Embryonic facial prominence (tissue), 1 donor: Measurements from ENCODE around the gene MGMT.

Experiments
- DNase-seq: peaks from one replicate; pipeline ENCODE4 v3.0.0-alpha.2; 2016; ENCODE audit errors: extremely low spot score

MGMT gene

DNA sequence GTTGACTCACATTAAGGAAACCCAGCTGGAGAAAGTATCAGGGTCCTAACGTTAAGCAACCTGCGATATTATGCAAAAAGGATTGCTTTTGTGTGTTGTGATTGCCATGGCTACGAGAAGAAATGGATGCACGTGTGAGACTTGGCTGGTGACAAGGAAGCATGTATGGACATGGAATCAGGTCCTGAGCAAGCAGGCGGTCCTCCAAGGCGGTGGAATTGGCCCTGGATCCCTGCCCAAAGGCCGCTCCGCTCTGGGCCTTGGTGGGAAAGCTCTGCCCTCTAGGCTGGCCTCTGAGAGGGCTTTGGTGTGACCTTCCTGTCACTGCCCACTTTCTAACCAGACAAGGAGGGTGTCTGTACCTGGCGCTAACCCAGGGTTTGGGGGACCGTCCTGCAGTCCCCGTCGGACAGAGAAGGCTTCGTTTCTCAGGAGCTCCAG is 305.0 kb downstream of the MGMT start:
- DNase-seq = no peak

DNA sequence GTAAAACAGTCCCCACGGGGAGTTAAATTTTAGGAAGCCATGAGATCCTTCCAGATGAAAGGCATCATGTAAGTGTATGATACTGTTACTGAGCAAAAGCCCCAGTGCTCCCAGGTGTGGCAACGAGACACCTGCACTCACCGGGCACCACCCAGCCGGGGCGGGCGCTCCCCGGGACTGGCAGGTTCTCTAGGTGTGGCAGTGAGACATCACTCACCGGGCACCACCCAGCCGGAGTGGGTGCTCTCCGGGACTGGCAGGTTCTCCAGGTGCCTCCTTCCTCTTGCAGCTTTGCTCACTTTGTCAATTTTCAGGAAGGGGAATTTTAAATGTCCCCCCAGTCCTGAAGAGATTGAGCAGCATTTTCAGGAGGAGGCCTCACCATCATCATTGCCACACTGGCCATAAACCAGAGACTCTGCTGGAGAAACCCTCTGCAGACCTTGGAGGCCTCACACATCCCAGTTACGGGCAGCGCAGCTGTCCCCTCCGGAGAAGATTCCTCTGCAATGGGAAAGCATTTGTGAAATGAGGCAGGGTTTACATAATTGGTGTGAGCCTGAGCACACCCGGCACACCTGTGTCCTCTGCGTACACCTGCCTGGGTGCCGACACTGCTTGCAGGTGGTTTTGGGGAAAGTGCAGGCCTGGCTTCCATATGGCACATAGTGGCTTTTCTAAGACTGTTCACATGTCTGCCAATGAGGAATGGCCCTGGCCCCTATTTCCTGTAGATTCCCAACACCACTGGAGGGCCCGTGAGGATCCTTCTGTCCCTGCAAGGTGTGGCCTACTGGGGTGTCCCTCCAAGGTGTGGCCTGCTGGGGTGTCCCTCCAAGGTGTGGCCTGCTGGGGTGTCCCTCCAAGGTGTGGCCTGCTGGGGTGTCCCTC is 305.7 kb downstream of the MGMT start:
- DNase-seq = no peak

DNA sequence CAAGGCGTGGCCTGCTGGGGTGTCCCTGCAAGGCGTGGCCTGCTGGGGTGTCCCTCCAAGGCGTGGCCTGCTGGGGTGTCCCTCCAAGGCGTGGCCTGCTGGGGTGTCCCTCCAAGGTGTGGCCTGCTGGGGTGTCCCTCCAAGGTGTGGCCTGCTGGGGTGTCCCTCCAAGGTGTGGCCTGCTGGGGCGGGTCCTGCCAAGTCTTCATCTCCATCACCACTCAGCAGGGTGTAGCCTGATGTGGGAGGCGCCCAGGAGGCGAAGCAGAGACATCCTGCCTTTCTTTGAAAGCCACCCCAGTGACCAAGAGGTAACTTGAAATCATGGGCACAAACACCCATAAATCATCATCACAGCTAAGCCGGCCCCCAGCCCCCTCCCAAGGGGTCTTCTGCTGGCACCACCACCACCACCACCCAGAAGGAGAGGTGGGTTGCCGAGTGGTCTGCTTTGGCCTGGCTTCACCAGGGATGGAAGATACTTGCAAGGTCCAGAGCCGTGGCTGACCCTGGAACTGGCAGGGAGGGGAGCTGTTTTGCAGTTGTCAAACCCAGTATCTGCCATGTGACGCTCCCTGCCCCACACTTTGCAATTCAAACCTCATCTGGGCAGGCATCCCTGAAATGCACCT is 306.4 kb downstream of the MGMT start:
- DNase-seq = no peak

DNA sequence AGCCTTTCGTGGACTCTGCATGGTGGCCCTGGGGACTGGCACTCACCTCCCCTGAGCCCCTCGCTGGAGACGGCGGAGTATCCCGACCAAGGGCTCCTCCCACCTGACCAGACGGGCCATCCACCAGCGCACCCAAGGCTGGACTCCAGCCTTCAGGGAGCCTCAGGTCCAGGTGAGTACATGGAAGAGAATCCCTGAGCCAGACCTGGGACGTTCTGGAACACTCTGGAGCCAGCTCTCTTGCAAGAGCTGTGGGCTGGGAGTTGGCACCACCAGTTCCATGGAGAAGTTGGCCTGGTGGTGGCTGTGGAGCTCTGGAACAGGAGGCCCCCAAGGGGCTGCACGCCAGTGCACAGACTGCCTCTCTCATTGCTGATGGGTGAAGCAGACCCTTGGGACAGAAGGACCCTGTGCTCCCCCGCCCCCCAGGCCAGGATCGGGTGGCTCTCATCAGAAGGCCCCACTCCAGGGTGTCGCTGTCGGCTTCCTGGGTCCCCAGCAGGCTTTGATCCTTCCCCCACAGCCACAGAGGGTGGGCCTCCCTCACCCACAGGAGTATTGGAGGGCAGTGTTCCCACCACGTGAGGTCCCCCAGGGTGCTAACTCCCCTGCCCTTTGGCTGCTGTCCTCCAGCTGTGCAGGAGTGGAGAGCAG is 307.2 kb downstream of the MGMT start:
- DNase-seq = no peak

DNA sequence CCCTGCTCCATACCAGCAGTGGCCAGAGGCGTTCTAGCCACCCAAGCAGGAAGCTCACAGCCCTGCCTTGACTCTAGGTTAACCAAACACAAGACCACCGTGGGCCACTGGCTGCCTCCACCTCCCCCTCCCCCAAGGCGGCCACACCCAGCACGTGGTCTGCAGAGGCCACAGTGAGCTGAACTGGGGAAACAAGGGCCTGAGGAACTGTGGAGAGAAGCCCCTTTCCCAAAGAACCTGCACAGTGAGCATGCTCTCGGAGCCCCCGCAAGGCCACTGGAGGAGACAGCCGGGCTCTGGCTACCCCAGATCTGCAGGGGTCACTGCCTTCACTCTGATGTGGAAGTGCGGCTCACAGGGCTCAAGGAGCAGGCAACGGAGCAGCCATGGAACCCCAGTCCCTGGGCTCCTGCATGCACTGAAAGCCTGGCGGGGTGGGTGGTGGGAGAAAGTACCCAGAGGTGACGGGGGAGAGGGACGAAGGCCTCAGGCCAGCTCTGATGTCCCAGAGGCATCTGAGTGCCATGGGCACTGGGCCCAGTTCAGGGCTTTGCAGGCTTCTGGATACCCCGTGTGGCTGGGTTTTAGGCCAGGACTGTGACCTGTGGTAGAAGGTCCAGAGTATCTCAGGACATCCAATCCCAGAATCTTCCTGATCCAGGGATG is 307.8 kb downstream of the MGMT start:
- no peak for DNase-seq

DNA sequence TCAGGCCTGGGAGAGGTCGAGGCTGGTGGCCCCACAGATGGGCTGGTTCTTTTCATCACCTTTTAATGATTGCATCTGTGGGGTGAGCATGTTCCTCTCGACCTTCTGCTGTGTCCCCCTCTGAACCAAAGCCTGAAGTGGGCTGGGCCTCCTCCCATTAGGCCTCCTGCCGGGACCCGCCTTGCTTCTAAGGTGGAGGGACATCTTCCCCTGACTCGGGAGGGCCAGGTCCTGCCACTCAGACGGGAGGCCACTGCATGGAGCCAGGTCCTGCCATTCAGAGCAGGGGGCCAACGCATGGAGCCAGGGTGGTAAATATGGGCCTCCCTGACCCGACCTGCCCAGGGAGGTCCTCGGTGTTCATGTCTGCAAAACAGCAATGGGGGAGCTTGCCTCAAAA is 308.6 kb downstream of the MGMT start:
- DNase-seq = no peak

DNA sequence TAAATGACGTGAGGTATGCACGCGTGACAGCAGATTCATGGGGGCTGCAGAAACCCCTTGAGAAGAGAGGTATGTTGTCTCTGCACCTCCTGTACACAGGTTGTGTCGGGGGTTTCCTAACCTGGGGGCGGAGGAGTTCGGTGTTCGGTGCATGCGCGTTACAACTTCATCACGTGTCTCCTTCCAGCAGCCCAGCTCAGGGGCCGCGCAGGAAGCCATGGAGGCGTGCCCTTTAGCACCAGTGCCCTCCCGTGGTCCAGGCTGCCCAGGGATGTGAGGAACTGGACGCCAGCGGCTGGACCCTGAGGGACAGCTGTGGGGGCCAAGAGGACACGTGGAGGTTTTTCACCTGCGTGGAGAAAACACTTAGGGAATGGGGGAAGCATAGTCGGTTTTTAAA is 310.6 kb downstream of the MGMT start:
- DNase-seq = no peak

DNA sequence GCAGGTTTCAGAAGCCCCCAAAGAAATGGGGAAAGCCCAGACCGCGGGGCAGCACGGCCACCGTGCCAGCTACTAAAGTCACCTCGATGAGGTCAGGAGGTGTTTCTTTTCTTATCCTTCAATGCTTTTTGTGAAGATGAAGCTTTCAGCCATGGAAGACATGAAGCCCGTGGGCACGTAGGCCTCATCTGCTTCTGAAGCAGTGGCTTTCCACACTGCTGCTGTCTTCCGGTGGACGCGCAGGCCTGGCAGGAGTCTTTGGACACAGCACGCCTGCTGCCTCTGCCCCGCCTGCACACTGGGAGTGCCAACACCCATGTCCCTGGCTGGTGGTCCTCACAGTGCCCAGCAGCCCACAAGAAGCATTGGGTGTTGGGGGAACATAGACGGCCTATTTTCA is 311.5 kb downstream of the MGMT start:
- DNase-seq = no peak

DNA sequence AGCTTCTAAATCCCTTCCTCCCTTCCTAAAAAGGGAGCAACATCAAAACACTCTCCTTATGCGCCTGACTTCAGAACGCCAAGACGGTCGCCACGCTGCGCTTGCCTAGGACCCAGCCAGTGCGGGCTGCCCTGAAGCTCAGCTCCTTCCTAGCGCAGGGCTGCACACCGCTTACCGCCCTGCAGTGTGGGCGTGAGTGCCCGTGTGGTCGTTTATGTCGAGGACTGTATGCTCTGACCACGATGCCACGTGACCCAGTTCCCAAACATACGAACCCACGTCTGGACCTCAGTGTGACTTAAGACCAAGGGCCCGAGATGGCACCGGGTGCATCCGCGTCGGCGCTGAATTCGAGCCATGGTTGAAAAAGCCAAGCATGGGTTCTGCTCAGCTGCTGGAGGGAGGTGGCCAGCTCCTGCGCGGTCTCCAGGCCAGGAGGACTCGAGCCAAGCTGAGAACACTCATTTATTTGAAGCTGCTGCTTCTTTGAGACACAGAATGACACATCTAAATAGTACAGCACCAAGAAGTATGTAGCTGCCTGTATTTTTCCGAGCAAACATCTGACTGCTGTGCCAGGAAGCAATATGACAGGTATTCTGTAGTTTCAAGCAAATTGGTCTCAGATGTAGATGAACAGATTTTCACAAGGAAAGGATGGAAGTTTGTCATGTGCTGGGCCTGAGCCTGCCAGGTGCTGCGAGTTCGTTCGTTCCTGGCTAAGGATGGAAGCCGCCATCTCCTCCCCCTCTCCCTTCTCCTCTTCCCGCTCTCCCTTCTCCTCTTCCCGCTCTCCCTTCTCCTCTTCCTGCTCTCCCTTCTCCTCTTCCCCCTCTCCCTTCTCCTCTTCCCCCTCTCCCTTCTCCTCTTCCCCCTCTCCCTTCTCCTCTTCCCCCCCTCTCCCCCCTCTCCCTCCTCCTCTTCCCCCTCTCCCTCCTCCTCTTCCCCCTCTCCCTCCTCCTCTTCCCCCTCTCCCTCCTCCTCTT is 312.4 kb downstream of the MGMT start:
- DNase-seq = peak; percentile 9

DNA sequence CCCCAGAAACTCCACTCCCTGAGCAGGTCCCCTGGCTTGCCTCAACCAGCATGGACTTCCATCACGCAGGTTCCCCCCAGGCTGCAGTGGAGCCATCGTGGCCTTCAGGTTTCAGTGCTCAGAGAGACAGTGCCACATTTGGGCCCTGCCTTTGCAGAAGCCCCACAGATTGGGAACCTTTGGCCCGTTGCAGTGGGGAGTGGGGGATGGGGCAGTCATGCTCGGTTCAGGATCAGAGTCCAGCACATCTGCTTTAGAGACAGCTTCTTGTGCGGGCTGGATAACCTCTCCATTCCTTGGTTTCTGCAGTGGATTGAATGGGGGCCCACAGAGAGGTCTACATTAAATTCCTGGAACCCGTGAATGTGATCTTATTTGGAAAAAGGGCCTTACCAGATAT is 313.2 kb downstream of the MGMT start:
- DNase-seq = no peak

DNA sequence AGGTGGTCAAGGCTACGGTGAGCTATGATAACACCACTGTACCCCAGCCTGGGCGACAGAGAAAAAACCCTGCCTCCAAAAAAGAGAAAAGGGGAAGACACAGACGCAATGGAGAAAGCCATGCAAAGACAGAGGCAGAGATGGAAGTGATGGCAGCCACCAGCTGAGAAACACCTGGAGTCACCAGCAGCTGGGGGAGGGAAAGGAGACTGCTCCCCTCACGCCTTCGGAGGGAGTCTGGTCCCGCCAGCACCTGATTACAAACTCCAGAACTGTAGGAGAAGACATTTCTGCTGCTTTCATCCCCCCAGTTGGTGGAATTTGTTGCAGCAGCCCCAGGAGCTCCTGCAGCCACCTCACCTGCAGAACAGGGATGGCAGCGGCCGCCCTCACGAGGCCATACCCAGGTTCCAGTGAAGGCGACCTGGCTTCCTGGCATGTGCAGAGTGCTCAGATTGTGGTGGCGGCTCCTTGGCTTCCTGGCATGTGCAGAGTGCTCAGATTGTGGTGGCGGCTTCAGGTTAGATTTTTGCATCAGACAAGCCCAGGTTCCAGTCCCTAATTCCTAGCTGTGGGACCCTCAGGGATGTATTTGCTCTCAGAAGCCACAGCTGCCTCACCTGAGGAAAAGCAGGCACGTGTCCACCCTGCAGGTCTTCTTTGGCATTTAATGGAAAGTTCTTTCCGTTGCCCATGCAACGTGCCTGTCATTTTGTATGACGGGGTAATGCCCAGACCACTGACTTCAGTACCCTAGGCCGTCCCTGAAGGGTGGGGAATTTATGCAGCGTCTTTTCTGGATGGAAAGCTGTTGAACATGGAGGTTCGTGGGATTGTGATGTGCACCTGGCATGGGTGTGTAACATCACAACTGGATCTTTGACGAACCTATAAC is 314.1 kb downstream of the MGMT start:
- no peak for DNase-seq

DNA sequence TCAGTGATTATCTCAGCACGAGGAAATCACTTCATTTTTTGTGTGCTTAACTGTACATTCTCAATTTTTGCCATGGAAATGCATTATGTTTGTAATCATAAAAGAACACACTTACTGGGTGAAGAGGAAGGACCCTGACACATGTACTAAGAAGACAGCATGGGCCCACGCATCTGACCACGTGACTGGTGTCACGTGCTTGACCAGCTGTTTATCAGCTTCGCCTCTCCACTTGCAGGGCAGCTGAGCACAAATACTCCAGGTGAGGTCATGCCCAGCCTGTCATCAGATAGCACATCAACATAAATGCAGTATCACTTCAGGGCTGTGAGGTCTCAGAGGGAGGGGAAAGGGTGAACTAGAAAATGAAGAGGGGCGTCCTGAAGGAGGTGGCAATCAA is 317.2 kb downstream of the MGMT start:
- DNase-seq = no peak

DNA sequence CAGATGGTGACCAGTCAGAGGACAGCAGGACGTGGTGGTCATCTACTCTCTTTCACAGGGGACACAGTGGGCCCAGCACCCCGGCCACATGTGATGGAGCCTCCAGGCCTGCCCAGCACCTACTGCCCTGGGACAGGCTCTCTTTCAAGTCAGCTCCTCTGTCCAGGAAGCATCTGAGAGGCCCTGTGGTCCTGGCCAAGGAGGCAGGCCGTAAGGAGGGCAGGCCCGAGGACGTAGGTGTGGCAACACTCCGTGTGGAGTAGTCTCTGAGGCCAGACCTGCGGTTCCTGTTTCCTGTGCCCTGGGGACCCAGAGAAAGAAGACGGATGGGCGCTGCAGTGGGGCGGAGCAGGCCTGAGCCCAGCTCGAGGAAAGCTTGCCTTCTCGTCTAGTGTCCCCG is 317.9 kb downstream of the MGMT start:
- DNase-seq = no peak

DNA sequence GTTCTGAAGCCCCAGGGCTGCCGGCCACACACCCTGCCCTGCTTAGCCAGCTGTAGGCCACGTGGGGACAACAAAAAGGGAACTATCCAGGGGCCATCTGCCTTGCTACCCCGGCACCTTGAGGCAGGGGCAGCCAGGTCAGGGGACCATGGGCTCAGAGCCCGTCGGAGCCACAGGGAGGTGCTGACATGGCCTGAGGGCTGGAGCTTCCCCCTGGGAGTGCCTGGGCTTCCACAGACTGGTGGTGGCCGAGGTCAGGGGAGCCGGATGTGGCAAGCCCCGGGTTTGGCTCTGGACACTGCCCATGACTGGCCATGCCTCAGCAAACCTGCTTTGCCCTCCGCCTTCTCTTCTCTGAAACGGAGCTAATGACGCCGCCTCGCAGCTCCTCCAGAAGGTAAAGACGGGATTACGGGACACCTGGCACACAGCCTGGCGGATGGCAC is 318.5 kb downstream of the MGMT start:
- no peak for DNase-seq

DNA sequence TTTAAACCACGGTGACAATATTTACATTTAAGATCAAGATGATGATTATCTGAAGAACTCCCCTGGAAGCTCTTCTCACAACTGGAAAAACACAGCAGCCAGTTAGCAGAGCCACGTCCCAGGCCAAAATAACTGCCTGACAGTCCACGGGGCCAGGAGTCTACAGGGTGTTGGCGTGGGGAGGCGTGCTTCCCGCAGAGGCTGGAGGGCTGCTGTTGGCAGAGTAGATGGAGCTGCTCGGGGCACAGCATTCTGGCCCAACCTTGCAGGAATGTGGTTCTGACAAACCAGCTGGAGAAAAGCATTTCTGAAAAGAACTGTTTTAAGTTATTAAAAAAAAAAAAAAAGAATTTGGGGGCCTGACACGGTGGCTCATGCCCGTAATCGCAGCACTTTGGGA is 319.2 kb downstream of the MGMT start:
- no peak for DNase-seq

DNA sequence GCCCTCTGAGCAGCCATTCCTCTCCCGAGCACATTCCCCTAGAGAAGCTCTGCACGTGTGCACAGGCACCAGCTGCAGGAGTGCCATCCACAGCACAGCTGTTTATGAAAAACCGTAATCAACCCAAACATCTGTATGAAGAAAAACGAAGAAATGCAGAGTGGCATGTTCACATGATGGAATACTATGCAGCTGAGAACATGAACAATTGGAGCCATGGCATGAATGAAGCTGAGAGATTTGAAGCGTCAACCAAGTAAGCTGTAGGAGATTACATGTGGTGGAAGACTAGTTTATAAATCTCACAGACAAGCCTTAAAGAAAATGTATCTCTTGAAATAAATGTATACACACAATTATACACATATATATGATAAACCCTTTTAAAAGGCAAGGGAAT is 320.5 kb downstream of the MGMT start:
- DNase-seq = no peak

DNA sequence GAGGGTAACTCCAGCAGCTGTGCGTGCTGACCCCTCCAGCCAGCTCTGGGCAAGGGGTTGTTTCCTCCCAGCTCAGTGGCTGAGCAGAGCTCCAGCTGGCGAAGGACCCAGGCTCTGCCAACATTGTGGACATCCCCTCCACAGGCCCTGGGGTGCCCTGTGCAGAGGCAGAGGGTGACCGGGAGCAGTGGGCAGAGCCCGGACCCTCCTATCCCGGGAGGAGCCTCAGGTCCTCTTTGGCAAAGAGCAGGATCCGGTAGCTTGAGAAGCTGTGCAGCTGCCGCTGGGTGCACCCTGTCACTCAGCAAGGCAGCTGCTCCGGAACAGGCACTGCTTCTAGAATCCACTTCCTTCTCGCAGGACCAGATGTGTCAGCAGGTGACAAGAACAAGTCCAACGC is 321.2 kb downstream of the MGMT start:
- no peak for DNase-seq

DNA sequence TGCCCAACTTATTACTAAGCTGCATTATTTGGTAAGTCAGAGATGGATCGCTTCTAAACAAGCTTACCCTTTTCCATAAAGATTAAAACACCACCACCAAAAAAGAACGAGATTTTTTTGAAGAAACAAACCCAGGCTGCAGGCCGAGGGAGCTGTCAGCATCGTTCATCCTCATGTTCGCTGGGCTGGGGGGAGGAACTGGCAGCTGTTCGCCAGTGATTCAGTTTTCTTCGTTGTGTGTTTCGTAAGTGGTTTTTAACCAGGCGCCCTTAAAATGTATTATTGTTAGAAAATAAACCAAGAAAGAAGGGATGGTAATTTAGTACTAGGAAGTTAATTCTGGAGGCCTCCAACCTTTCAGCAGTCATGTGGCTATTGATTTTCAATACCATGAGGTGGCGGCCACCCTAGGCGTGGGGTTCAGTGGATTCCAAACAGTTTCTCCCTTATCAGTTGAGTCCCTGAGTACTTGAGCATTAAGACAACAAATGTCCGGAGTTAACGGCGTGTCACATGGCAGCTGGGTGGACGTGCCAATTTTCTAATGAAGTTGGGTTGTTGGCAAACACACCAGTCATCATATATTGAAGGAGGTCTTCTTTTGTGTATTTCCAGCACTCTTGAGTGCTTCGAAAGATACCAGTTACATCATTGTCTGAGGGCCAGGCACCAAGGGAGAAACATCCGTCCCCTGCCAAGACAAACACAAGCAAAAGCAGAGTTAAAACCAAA is 323.8 kb downstream of the MGMT start:
- DNase-seq = no peak

DNA sequence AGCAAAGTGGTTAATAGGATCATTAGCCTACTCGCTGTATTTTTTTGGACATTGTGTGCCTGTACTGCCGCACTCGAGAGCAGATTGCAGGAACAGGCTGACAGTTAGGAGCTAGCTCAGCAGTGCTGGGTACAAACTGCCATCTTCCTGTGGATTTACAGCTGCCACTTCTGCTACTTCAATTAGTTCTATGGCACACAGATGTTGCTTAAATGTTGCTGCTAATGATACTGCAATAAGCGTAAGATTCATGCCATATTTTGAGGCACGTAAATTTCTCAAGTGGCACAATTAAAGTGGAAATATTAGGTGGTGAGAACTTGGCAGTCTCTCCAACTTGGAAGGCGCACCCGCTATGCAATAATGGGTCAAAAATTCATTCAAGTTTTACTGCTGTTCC is 325.1 kb downstream of the MGMT start:
- no peak for DNase-seq
